A549 (cell line): ENCODE results near the gene TNFRSF19.

Experiments
- CTCF ChIP-seq: fragments of >200 bp; sonication (Bioruptor Twin); formaldehyde crosslinking; IDR thresholded peaks from 3 replicates; pipeline ENCODE4 v1.5.1; 2016
- EP300 ChIP-seq, 2 experiments: fragments of >200 bp; sonication (Bioruptor Twin); formaldehyde crosslinking; IDR thresholded peaks; 2 replicates in 1 of 2; 3 replicates in 1 of 2; pipeline ENCODE4 v1.6.1; 2016 to 2017
- RFX5 ChIP-seq: fragments of 450-650 bp; IDR thresholded peaks from 2 replicates; pipeline ENCODE4 v1.7.1; 2014; ENCODE audit warnings: antibody characterized with exemption, mild to moderate bottlenecking, moderate library complexity

- TF ChIP-seq CTCF, result no peak
- no peak for TF ChIP-seq RFX5
- no peak for TF ChIP-seq EP300 (IDR thresholded peaks at IDR 0.05)
These were observed 58.0 kb downstream of the TNFRSF19 start for GRCh38 chr13:23628250-23628649.
